ENCODE results near the gene HNRNPA3. TPM values are rescaled to one million over a fixed set of nuclear protein-coding genes. Genes with fewer than 3 reads are reported as not detected.

HNRNPA3 gene
- total RNA-seq, 2 experiments from 2014 or later: 329 to 350 TPM

DNA sequence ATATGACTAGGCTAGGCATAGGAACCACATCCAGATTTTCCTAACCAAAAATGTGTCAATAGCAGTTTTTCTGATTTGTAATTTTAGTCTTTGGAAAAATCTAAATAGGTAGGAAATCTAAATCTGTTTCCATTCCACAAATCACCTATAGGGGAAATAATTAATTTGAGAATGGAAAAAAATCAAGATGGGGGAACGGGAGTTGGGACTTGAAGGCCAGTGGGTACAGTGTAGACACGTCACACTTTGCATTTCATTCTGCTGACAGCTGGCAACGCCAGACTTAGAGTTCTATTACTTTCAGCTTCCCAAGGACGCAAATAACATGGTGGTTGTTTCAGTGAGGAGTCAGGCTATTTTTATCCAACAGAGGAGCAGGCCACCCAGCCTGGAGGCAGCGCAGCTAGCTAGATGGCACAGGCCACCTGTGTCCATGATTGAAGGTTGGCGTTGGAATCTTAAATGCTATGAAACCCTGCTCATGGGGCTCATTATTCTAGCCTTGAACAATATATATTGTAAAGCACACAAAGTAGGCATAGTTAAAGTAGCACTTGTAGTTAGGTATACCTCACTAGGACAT is 23.4 kb downstream of the HNRNPA3 start:
- DNase-seq: no peak
- no peaks in the 10 kb centered on the region for H3K27me3 Mint-ChIP-seq (ENCODE audit: low read depth)
- peaks cover 52% of the 10 kb centered on the region for H3K36me3 Mint-ChIP-seq (ENCODE audit: low read depth)
- no peak overlapping the region for H3K27ac Mint-ChIP-seq
- H3K4me1 Mint-ChIP-seq (ENCODE audit: low read depth): peaks cover 34% of the 10 kb centered on the region
- no peak for ATAC-seq
- no peaks in the 10 kb centered on the region for H3K9me3 Mint-ChIP-seq (ENCODE audit: insufficient read depth)
- ChIA-PET CTCF (interaction anchor here (1.0 to 1.3 kb wide), 5 partner anchors 14 to 99 kb away, joined by 3 to 4 read pairs (median 3); no protein-coding TSS in a partner anchor), POLR2A (interaction anchor here (0.9 kb wide), 1 partner anchor 29 kb away, joined by 3 read pairs; the partner anchor contains the start of gene NFE2L2)
- H3K4me3 Mint-ChIP-seq: no peak overlapping the region

DNA sequence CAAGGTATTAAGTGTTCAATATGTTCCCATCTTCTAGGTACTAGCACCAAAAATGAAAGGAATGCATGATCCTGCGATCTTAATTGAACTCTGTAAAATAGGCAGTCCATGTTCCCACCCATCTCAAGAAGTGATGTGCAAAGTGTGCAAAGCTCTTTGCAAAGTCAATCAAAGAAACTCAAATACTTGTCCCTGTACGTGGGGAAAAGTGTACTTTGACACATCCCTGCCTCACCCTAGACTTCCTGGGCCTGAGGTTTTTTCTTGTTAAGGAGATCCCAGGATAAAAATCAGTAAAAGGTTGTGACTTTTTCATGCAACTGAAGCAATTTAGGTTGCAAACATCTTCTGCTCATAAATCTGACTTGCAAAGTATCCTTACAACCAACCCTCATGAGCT is 25.3 kb downstream of the HNRNPA3 start:
- DNase-seq: no peak
- no peak overlapping the region for H3K4me3 Mint-ChIP-seq
- peaks cover 53% of the 10 kb centered on the region for H3K4me1 Mint-ChIP-seq (ENCODE audit: low read depth)
- no peaks in the 10 kb centered on the region for H3K9me3 Mint-ChIP-seq (ENCODE audit: insufficient read depth)
- no peak for ATAC-seq
- H3K36me3 Mint-ChIP-seq (ENCODE audit: low read depth): peaks cover 52% of the 10 kb centered on the region
- H3K27ac Mint-ChIP-seq: no peak overlapping the region
- ChIA-PET POLR2A (interaction anchor here (0.5 to 1.7 kb wide), 6 partner anchors 8 to 28 kb away, joined by 3 to 4 read pairs (median 3); partner anchors contain the start of gene HNRNPA3), CTCF (interaction anchor here (1.0 to 4.6 kb wide), 6 partner anchors 13 to 99 kb away, joined by 3 to 44 read pairs (median 4); partner anchors contain the start of gene NFE2L2)
- no peaks in the 10 kb centered on the region for H3K27me3 Mint-ChIP-seq (ENCODE audit: low read depth)

DNA sequence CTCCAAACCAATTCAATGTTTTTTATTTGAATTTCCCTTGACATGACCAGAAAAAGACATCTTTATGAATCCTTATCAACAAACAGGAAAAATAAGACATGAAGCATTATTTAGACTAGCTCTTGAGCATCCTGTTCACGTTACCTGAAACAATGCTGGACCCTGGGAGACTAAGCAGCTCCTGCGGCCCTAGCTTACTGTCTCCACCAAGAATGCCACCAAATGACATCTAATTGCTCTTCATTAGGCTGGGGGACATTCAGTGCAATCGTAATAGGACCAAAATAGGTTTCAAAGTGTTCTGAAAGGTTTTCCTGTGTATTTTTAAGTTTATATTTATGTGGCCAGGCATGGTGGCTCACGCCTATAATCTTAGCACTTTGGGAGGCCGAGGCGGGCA is 26.5 kb downstream of the HNRNPA3 start:
- Mint-ChIP-seq H3K36me3 (ENCODE audit: low read depth) (peaks cover 48% of the 10 kb centered on the region), H3K27ac (peak overlapping the region; percentile 29), H3K27me3 (ENCODE audit: low read depth) (no peaks in the 10 kb centered on the region), H3K4me1 (ENCODE audit: low read depth) (peaks cover 61% of the 10 kb centered on the region), H3K4me3 (no peak overlapping the region), H3K9me3 (ENCODE audit: insufficient read depth) (no peaks in the 10 kb centered on the region)
- no peak for ATAC-seq
- POLR2A ChIA-PET: interaction anchor here (0.7 to 3.5 kb wide), 5 partner anchors 21 to 94 kb away, joined by 4 to 53 read pairs (median 4); partner anchors contain the start of genes HNRNPA3 and NFE2L2
- CTCF ChIA-PET: interaction anchor here (1.3 to 4.6 kb wide), 5 partner anchors 15 to 96 kb away, joined by 5 to 44 read pairs (median 17); partner anchors contain the start of gene NFE2L2
- no peak for DNase-seq

- CTCF ChIA-PET: interaction anchor here (0.7 to 4.6 kb wide), 13 partner anchors 9 to 95 kb away, joined by 3 to 44 read pairs (median 5); partner anchors contain the start of gene NFE2L2
- H3K4me1 Mint-ChIP-seq (ENCODE audit: low read depth): peaks cover 68% of the 10 kb centered on the region
- DNase-seq (peak; percentile 64), ATAC-seq (peak; percentile 86)
- peaks cover 47% of the 10 kb centered on the region for H3K36me3 Mint-ChIP-seq (ENCODE audit: low read depth)
- POLR2A ChIA-PET: interaction anchor here (0.7 to 3.5 kb wide), 4 partner anchors 9 to 93 kb away, joined by 3 to 53 read pairs (median 4); partner anchors contain the start of gene NFE2L2
- no peaks in the 10 kb centered on the region for H3K9me3 Mint-ChIP-seq (ENCODE audit: insufficient read depth)
- peak overlapping the region; percentile 88 for H3K27ac Mint-ChIP-seq
- H3K4me3 Mint-ChIP-seq: peak overlapping the region; percentile 25
- H3K27me3 Mint-ChIP-seq (ENCODE audit: low read depth): no peaks in the 10 kb centered on the region
These were observed 27.5 kb downstream of the HNRNPA3 start for GRCh38 chr2:177239932-177240630.

DNA sequence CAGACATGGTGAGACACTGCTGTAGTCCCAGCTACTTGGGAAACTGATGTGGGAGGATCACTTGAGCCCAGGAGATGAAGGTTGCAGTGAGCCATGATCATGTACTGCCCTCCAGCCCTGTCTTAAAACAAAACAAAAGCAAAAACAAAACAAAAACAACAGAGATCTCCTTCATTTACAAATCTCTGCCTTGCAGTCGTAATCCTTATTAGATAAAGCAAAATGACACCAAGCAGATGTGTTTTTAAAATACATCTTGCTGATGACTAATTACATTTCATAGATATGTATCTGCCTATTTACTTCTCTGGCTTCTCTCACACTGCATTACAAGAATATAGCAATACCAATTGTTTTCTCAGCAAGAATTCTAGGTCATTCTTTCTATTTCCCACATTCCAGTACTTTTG is 29.1 kb downstream of the HNRNPA3 start:
- POLR2A ChIA-PET: interaction anchor here (3.5 kb wide), 1 partner anchor 23 kb away, joined by 53 read pairs; the partner anchor contains the start of gene NFE2L2

DNA sequence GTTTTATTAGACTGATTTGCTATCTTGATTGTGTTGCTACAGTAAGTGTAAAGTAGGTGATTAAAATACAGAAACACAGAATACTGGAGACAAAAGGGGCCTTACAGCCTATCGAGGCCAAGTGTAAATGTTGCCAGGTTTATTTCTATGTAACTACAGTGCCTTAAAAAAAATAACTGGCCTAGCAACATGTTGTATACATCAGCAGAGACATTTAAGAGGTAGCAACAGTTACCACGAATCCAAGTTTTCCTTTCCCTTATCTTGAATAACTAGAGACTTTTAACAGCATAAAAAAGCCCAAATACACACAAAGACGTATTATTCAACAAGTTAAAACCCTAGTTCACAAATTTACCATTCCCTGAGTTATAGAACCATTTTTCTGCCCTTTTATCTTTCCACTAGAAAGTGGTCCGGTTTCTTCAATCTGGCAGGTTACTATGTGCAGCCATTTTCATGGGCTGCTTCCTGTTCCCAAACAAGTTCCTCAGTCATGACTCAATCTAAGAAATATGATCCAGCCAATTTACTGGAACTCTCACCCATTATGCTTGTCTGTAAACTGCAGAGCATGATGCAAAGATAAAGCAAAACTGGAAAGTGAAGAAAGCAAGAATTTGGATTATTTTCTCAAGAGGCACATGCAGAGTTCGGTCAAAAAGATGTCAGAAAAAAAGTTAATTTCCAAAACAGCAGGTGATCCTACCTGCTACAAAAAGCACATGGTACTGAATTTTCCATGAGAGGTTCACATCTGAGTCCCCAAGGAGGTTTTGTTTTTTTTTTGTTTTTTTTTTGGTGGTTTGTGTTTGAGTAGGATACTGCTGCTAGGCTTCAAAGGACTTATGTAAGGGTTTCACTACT is 29.8 kb downstream of the HNRNPA3 start:
- H3K4me3 Mint-ChIP-seq: no peak overlapping the region
- POLR2A ChIA-PET: interaction anchor here (1.7 to 3.5 kb wide), 2 partner anchors 22 to 30 kb away, joined by 5 to 53 read pairs; partner anchors contain the start of genes HNRNPA3 and NFE2L2
- H3K4me1 Mint-ChIP-seq (ENCODE audit: low read depth): peaks cover 74% of the 10 kb centered on the region

More for the DNA sequence above, 29.1 kb downstream of the HNRNPA3 start:
- CTCF ChIA-PET: interaction anchor here (0.9 to 4.6 kb wide), 5 partner anchors 11 to 91 kb away, joined by 3 to 44 read pairs (median 17); partner anchors contain the start of gene NFE2L2
- H3K9me3 Mint-ChIP-seq (ENCODE audit: insufficient read depth): no peaks in the 10 kb centered on the region
- H3K27ac Mint-ChIP-seq: peak overlapping the region; percentile 10
- DNase-seq (no peak), ATAC-seq (no peak)
- no peak overlapping the region for H3K4me3 Mint-ChIP-seq
- H3K27me3 Mint-ChIP-seq (ENCODE audit: low read depth): no peaks in the 10 kb centered on the region
- peaks cover 43% of the 10 kb centered on the region for H3K36me3 Mint-ChIP-seq (ENCODE audit: low read depth)
- H3K4me1 Mint-ChIP-seq (ENCODE audit: low read depth): peaks cover 75% of the 10 kb centered on the region

DNA sequence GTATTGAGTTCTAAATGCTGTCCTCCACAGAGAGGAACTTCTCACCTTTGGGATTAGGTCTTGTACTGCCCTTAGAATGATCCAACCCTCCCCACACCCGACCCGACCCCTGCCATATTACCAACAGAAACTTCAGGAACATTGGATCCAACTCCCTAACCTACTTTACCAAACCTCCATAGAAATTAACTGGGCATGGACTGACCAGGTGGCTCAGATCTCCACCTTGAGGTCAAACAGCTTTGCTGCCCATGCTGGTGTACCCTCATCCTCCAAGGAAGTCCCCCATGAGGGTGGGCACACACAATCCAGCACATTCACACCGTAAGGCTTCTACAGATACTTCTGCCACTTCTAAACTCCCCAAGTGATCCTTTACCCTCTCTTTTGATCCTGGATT is 30.5 kb downstream of the HNRNPA3 start:
- no peak overlapping the region for H3K4me3 Mint-ChIP-seq
- peaks cover 74% of the 10 kb centered on the region for H3K4me1 Mint-ChIP-seq (ENCODE audit: low read depth)
- ChIA-PET POLR2A (interaction anchor here (1.6 to 1.7 kb wide), 3 partner anchors 18 to 31 kb away, joined by 4 to 6 read pairs (median 5); partner anchors contain the start of gene HNRNPA3), CTCF (interaction anchor here (1.2 kb wide), 1 partner anchor 22 kb away, joined by 3 read pairs; the partner anchor contains the start of gene NFE2L2)
- DNase-seq (no peak), ATAC-seq (no peak)
- peak overlapping the region; percentile 10 for H3K27ac Mint-ChIP-seq
- H3K36me3 Mint-ChIP-seq (ENCODE audit: low read depth): peaks cover 35% of the 10 kb centered on the region
- H3K27me3 Mint-ChIP-seq (ENCODE audit: low read depth): no peaks in the 10 kb centered on the region
- H3K9me3 Mint-ChIP-seq (ENCODE audit: insufficient read depth): no peaks in the 10 kb centered on the region

More for the DNA sequence above, 29.8 kb downstream of the HNRNPA3 start:
- Mint-ChIP-seq H3K9me3 (ENCODE audit: insufficient read depth) (no peaks in the 10 kb centered on the region), H3K36me3 (ENCODE audit: low read depth) (peaks cover 41% of the 10 kb centered on the region), H3K27me3 (ENCODE audit: low read depth) (no peaks in the 10 kb centered on the region), H3K27ac (peak overlapping the region; percentile 10)
- CTCF ChIA-PET: interaction anchor here (0.9 to 3.6 kb wide), 3 partner anchors 12 to 91 kb away, joined by 3 to 17 read pairs (median 3); no protein-coding TSS in a partner anchor
- no peak for ATAC-seq
- no peak for DNase-seq

DNA sequence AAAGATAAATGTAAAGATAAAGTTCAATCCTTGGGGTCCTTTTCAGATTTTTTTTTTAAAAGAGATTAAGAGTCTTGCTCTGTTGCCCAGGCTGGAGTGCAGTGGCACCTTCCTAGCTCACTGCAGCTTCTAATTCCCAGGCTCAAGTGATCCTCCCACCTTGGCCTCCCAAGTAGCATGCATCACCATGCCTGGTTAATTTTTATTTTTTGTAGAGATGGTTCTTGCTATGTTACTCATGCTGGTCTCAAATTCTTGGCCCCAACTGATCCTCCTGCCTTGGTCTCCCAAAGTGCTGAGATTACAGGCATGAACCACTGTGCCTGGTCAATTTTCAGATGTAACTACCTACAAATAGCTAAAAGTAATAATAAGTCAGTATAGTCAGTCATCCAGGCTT is 30.9 kb downstream of the HNRNPA3 start:
- H3K27me3 Mint-ChIP-seq (ENCODE audit: low read depth): no peaks in the 10 kb centered on the region

DNA sequence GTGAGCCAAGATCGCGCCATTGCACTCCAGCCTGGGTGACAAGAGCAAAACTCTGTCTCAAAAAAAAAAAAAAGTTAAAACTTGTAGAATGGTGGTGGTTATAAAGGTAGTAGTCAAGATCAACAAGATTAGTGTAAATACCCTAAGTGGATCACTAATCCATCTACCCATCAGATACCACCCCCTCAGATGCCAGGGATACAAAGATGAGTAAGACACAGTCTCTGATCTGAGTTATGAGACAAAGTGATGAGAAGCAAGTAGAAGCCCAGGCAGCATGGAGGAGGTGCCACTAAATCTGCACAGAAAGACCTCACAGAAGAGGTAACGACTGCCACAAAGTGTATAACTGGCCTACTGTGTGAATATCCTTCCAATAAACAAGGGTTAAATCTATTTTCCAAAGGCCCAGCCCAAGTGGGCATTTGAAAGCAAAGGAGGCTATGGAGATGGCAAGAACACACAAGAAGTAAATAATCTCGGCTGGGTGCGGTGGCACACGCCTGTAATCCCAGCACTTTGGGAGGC is 31.7 kb downstream of the HNRNPA3 start:
- ChIA-PET CTCF (interaction anchor here (0.8 to 1.2 kb wide), 3 partner anchors 20 to 80 kb away, joined by 3 to 5 read pairs (median 3); partner anchors contain the start of gene NFE2L2), POLR2A (interaction anchor here (1.6 to 1.7 kb wide), 3 partner anchors 19 to 32 kb away, joined by 4 to 6 read pairs (median 5); partner anchors contain the start of gene HNRNPA3)
- Mint-ChIP-seq H3K36me3 (ENCODE audit: low read depth) (peaks cover 37% of the 10 kb centered on the region), H3K9me3 (ENCODE audit: insufficient read depth) (no peaks in the 10 kb centered on the region), H3K4me1 (ENCODE audit: low read depth) (peaks cover 67% of the 10 kb centered on the region), H3K27me3 (ENCODE audit: low read depth) (no peaks in the 10 kb centered on the region), H3K27ac (no peak overlapping the region), H3K4me3 (no peak overlapping the region)
- no peak for DNase-seq
- ATAC-seq: no peak

More for the DNA sequence above, 30.9 kb downstream of the HNRNPA3 start:
- no peak for ATAC-seq
- ChIA-PET CTCF (interaction anchor here (0.8 to 1.2 kb wide), 3 partner anchors 21 to 79 kb away, joined by 3 to 5 read pairs (median 3); partner anchors contain the start of gene NFE2L2), POLR2A (interaction anchor here (1.6 to 1.7 kb wide), 3 partner anchors 18 to 31 kb away, joined by 4 to 6 read pairs (median 5); partner anchors contain the start of gene HNRNPA3)
- Mint-ChIP-seq H3K4me3 (no peak overlapping the region), H3K36me3 (ENCODE audit: low read depth) (peaks cover 33% of the 10 kb centered on the region), H3K9me3 (ENCODE audit: insufficient read depth) (no peaks in the 10 kb centered on the region), H3K4me1 (ENCODE audit: low read depth) (peaks cover 70% of the 10 kb centered on the region), H3K27ac (no peak overlapping the region)
- DNase-seq: no peak

- Mint-ChIP-seq H3K4me3 (no peak overlapping the region), H3K36me3 (ENCODE audit: low read depth) (peaks cover 37% of the 10 kb centered on the region), H3K27me3 (ENCODE audit: low read depth) (no peaks in the 10 kb centered on the region), H3K27ac (peak overlapping the region; percentile 46), H3K4me1 (ENCODE audit: low read depth) (peaks cover 62% of the 10 kb centered on the region), H3K9me3 (ENCODE audit: insufficient read depth) (no peaks in the 10 kb centered on the region)
- ATAC-seq: no peak
- CTCF ChIA-PET: interaction anchor here (1.7 kb wide), 1 partner anchor 18 kb away, joined by 4 read pairs; no protein-coding TSS in a partner anchor
- no peak for DNase-seq
- POLR2A ChIA-PET: interaction anchor here (1.2 to 1.7 kb wide), 2 partner anchors 17 to 19 kb away, joined by 4 to 14 read pairs; partner anchors contain the start of gene NFE2L2
These were observed 32.4 kb downstream of the HNRNPA3 start for GRCh38 chr2:177245010-177245422.

Data from activated CD8-positive, alpha-beta T cell treated with anti-CD3 and anti-CD28 coated beads, Interleukin-2, amount 10 ng/mL, durations not matched to agents 7 days and 5 days (primary cell).